K562 (cell line): ENCODE results near the gene KRI1. TPM values are rescaled to one million over a fixed set of nuclear protein-coding genes. Genes with fewer than 3 reads are reported as not detected.

Experiments used
- ATAC-seq: fragments of 200-7000 bp; cut with Tn5 transposase; 3 replicates; pipeline ENCODE4 v1.9.1; 2020; ENCODE audit warnings: moderate library complexity
- BruUV-seq: library from RNA; stranded (reverse); fragments of 400-500 nt; replicated peaks from 2 replicates; lab custom pipeline; 2021; lab: Mats Ljungman, UMichigan
- CTCF ChIA-PET: fragments of 300-600 bp; formaldehyde crosslinking; extraction: SDS; loops from one replicate; lab custom pipeline; 2021; ENCODE audit warnings: low intra/inter-chr PET ratio; lab: Yijun Ruan, JAX
- POLR2A ChIA-PET: fragments of 300-600, 350-650 bp; sonication (Branson Sonifier 250); formaldehyde crosslinking; extraction: SDS; loops from one replicate; lab custom pipeline; 2021; ENCODE audit warnings: antibody characterized with exemption, inconsistent platforms; lab: Yijun Ruan, JAX
- DNase-seq, 4 experiments: peaks; one replicate each; pipeline versions ENCODE4 v3.0.0 to v3.0.0-alpha.2; 2011 to 2018; ENCODE audit warnings: low spot score in 3 of 4, mixed read lengths in 3 of 4; ENCODE audit errors: extremely low read depth in 1 of 4
- FAIRE-seq: peaks from 2 replicates; lab custom pipeline; 2011; peaks lifted over from hg19 to GRCh38; lab: Jason Lieb, UNC
- H2AFZ ChIP-seq: 2 replicates; pipeline ENCODE4 v1.6.0; 2011; ENCODE audit warnings: low read depth, low read length, control low read depth, inconsistent platforms
- H3K27ac ChIP-seq: fragments of 200-600 bp; 3 replicates; pipeline ENCODE4 v1.8.0; 2011; ENCODE audit warnings: low read depth, mild to moderate bottlenecking, control low read depth, inconsistent platforms, low read length, moderate library complexity, mixed read lengths; ENCODE audit errors: extremely low read depth
- H3K27me3 ChIP-seq, 2 experiments: fragments of 300-600 bp in 1 of 2; 2 replicates in 1 of 2; 3 replicates in 1 of 2; pipeline versions ENCODE4 v1.6.0 to v1.8.0; 2011; ENCODE audit warnings: inconsistent platforms in 2 of 2, low read length in 2 of 2, mild to moderate bottlenecking in 1 of 2, mixed read lengths in 1 of 2, moderate library complexity in 1 of 2; ENCODE audit not compliant: control insufficient read depth in 2 of 2, insufficient read depth in 2 of 2
- H3K36me3 ChIP-seq: fragments of 300-600 bp; 3 replicates; pipeline ENCODE4 v1.8.0; 2011; ENCODE audit warnings: mild to moderate bottlenecking, low read length, inconsistent platforms; ENCODE audit not compliant: control insufficient read depth, insufficient read depth
- H3K4me1 ChIP-seq, 2 experiments: fragments of 200-600 bp in 1 of 2; replicated peaks in 1 of 2; 2 replicates in 1 of 2; 3 replicates in 1 of 2; pipeline versions ENCODE4 v1.5.1 to v1.8.0; 2011; ENCODE audit warnings: inconsistent platforms in 2 of 2, low read length in 2 of 2, mild to moderate bottlenecking in 1 of 2, mixed read lengths in 1 of 2, moderate library complexity in 1 of 2; ENCODE audit not compliant: control insufficient read depth in 2 of 2, insufficient read depth in 2 of 2
- H3K4me2 ChIP-seq: 2 replicates; pipeline ENCODE4 v1.6.1; 2011; ENCODE audit warnings: low read length, control low read depth, inconsistent platforms, mixed read lengths; ENCODE audit not compliant: insufficient read depth
- H3K4me3 ChIP-seq: fragments of 200-600 bp; sonication (generic), shearing (Covaris generic); 2 replicates; pipeline ENCODE4 v1.5.1; 2016; ENCODE audit warnings: control low read depth, inconsistent platforms
- H3K79me2 ChIP-seq: fragments of 200-600 bp; 3 replicates; pipeline ENCODE4 v1.8.0; 2011; ENCODE audit warnings: low read length, inconsistent platforms; ENCODE audit not compliant: control insufficient read depth, insufficient read depth
- H3K9ac ChIP-seq, 2 experiments: 2 replicates each; pipeline versions ENCODE4 v1.6.0 to v1.6.1; 2011; ENCODE audit warnings: low read depth in 2 of 2, low read length in 2 of 2, control low read depth in 1 of 2, inconsistent platforms in 1 of 2, mild to moderate bottlenecking in 1 of 2, mixed read lengths in 1 of 2; ENCODE audit not compliant: insufficient read depth in 1 of 2
- H3K9me1 ChIP-seq: one replicate; pipeline ENCODE4 v1.6.0; 2011; ENCODE audit warnings: inconsistent platforms, mild to moderate bottlenecking, low read length, moderate library complexity; ENCODE audit not compliant: control insufficient read depth, insufficient read depth
- H3K9me3 ChIP-seq: replicated peaks from 2 replicates; pipeline ENCODE4 v1.5.1; 2011; ENCODE audit warnings: low read depth, low read length, inconsistent platforms; ENCODE audit not compliant: control insufficient read depth, insufficient read depth
- H4K20me1 ChIP-seq: replicated peaks from 2 replicates; pipeline ENCODE4 v1.6.1; 2011; ENCODE audit warnings: low read length, inconsistent platforms, mixed read lengths; ENCODE audit not compliant: control insufficient read depth, insufficient read depth
- BCOR ChIP-seq: fragments of 450-650 bp; IDR thresholded peaks from 2 replicates; pipeline ENCODE4 v1.6.1; 2016
- CREB1 ChIP-seq, 2 experiments: sonication (generic) in 1 of 2; formaldehyde crosslinking in 1 of 2; IDR thresholded peaks; 2 replicates each; pipeline versions ENCODE4 v1.6.1 to v1.8.0; 2012 to 2022; ENCODE audit warnings: inconsistent platforms in 1 of 2, mild to moderate bottlenecking in 1 of 2, missing genetic modification reagents in 1 of 2, moderate library complexity in 1 of 2
- CREBBP ChIP-seq: IDR thresholded peaks from one replicate; pipeline ENCODE4 v1.6.1; 2012; ENCODE audit warnings: low read depth, mild to moderate bottlenecking, control low read depth, inconsistent platforms, low read length
- CTCF ChIP-seq, 3 experiments: IDR thresholded peaks in 2 of 3; conservative IDR thresholded peaks in 1 of 3; 2 replicates each; pipeline ENCODE4 v1.5.1; 2011 to 2012; ENCODE audit warnings: low read length in 3 of 3, mild to moderate bottlenecking in 3 of 3, control low read depth in 2 of 3, improper control_type of control experiment in 1 of 3, inconsistent platforms in 1 of 3, low read depth in 1 of 3, mixed read lengths in 1 of 3, moderate library complexity in 1 of 3; ENCODE audit not compliant: insufficient read depth in 2 of 3
- CXXC5 ChIP-seq: fragments of 250-450 bp; sonication (Bioruptor Pico); IDR thresholded peaks from 2 replicates; pipeline ENCODE4 v1.8.0; 2022; ENCODE audit warnings: inconsistent platforms, mild to moderate bottlenecking, moderate library complexity
- DEAF1 ChIP-seq: fragments of 450-650 bp; formaldehyde crosslinking; IDR thresholded peaks from 2 replicates; pipeline ENCODE4 v1.4.0; 2020; ENCODE audit warnings: mild to moderate bottlenecking, moderate library complexity
- HOXB6 ChIP-seq: fragments of 250-450 bp; sonication (Bioruptor Pico); IDR thresholded peaks from 2 replicates; pipeline ENCODE4 v1.5.1; 2022; ENCODE audit warnings: mild to moderate bottlenecking, borderline replicate concordance
- KLF1 ChIP-seq: fragments of 450-650 bp; IDR thresholded peaks from 2 replicates; pipeline ENCODE4 v1.6.1; 2016; ENCODE audit warnings: missing genetic modification characterization, missing compliant biosample characterization
- POLR2G ChIP-seq: fragments of 200-400 bp; formaldehyde crosslinking; IDR thresholded peaks from 2 replicates; pipeline ENCODE4 v1.6.1; 2017; ENCODE audit warnings: low read depth, mild to moderate bottlenecking, antibody characterized with exemption, low read length, moderate library complexity
- RBFOX2 ChIP-seq: fragments of 200-400 bp; formaldehyde crosslinking; IDR thresholded peaks from 2 replicates; pipeline ENCODE4 v1.6.1; 2017; ENCODE audit warnings: low read depth, mild to moderate bottlenecking, low read length, moderate library complexity
- RBM15 ChIP-seq: fragments of 200-400 bp; formaldehyde crosslinking; IDR thresholded peaks from 2 replicates; pipeline ENCODE4 v1.6.1; 2018; ENCODE audit warnings: mild to moderate bottlenecking, low read length, moderate library complexity; ENCODE audit not compliant: insufficient read depth
- RBM22 ChIP-seq: fragments of 200-400 bp; formaldehyde crosslinking; IDR thresholded peaks from 2 replicates; pipeline ENCODE4 v1.6.1; 2018; ENCODE audit warnings: low read length, low read depth; ENCODE audit not compliant: poor library complexity, severe bottlenecking
- RBM25 ChIP-seq: fragments of 200-400 bp; formaldehyde crosslinking; IDR thresholded peaks from 2 replicates; pipeline ENCODE4 v1.6.1; 2018; ENCODE audit warnings: low read length, low read depth, moderate library complexity; ENCODE audit not compliant: severe bottlenecking
- RBM39 ChIP-seq: fragments of 200-400 bp; formaldehyde crosslinking; optimal IDR thresholded peaks from 2 replicates; pipeline ENCODE3; 2018; ENCODE audit warnings: low read depth, low read length
- SIN3B ChIP-seq: fragments of 450-650 bp; IDR thresholded peaks from 2 replicates; pipeline ENCODE4 v1.6.1; 2017; ENCODE audit warnings: low read depth, mild to moderate bottlenecking, moderate library complexity
- ZFP36 ChIP-seq: fragments of 150-350 bp; IDR thresholded peaks from 2 replicates; pipeline ENCODE4 v1.6.1; 2018; ENCODE audit warnings: low read length, low read depth; ENCODE audit not compliant: partially characterized antibody
- ZNF263 ChIP-seq: sonication (generic); formaldehyde crosslinking; IDR thresholded peaks from 2 replicates; pipeline ENCODE4 v1.8.0; 2022; ENCODE audit warnings: mild to moderate bottlenecking, missing genetic modification reagents, borderline replicate concordance
- ZNF431 ChIP-seq: sonication (generic); formaldehyde crosslinking; IDR thresholded peaks from 2 replicates; pipeline ENCODE4 v1.8.0; 2022; ENCODE audit warnings: mild to moderate bottlenecking, missing genetic modification reagents
- WGBS: fragments of 100-300 bp; shearing (Covaris generic); methylation state at CpG from one replicate; pipeline ENCODE4 v1.1.6; 2016; ENCODE audit warnings: low coverage, mixed read lengths; ENCODE audit not compliant: insufficient coverage; ENCODE audit errors: missing lambda C conversion rate; 5-methylcytosine and 5-hydroxymethylcytosine counted together
- in situ Hi-C: fragments of 300-500 bp; cut with MboI; formaldehyde crosslinking; loops from 4 replicates; pipeline ENCODE4 v1.15.0; 2018; ENCODE audit warnings: inconsistent platforms, mixed read lengths
- intact Hi-C: fragments of 100-400 bp; cut with micrococcal nuclease; formaldehyde crosslinking; loops from 2 replicates; pipeline ENCODE4 v1.14.2; 2022
- polyA plus RNA-seq, 8 experiments: library from polyadenylated mRNA; depleted of rRNA in 4 of 8; stranded (reverse) in 5 of 8; unstranded in 3 of 8; fragments of >200 nt; fragmentation: Nextera tagmentation in 2 of 8; fragmentation: Illumina TruSeq in 1 of 8; extraction: Ambion mirVana in 2 of 8; extraction: Trizol in 1 of 8; gene quantifications; 2 replicates each; pipeline versions ENCODE4 v1.2.1 to v1.2.3, GENCODE V29; 2011 to 2014; ENCODE audit warnings: inconsistent platforms in 1 of 8, missing spikeins in 1 of 8
- total RNA-seq, 7 experiments: library from RNA; depleted of rRNA in 6 of 7; stranded (reverse); fragments of >200 nt in 6 of 7; fragmentation: Illumina TruSeq in 2 of 7; extraction: Trizol in 2 of 7; gene quantifications; 2 replicates each; pipeline versions ENCODE4 v1.2.1 to v1.2.3, GENCODE V29; 2011 to 2021; ENCODE audit warnings: low replicate concordance in 1 of 7

The KRI1 gene
- total and polyA plus RNA-seq, 9 of the 15 experiments (the other 6 are each of a cell fraction or from before 2014, with no cell fraction given) = 1.1 to 50.7 (median 24.7) TPM

GRCh38 chr19:10554760-10555609 lies 10.8 kb downstream of the KRI1 start:
- DNase-seq = no peak
- WGBS = 82% methylated on average over 24 of the region's 30 CpGs
- in situ Hi-C loops (no loop called here), intact Hi-C loops (no loop called here)
- no peak for TF ChIP-seq CREBBP
- TF ChIP-seq ZFP36 = peak; percentile 54
- no peak for TF ChIP-seq RBM39
- TF ChIP-seq SIN3B = no peak
- TF ChIP-seq RBM22 = peak; percentile 26
- no peak for TF ChIP-seq HOXB6 (CRISPR knock-in tag)
- TF ChIP-seq ZNF263 (CRISPR knock-in tag) = peak; percentile 86
- TF ChIP-seq DEAF1 (CRISPR knock-in tag) = no peak
- TF ChIP-seq CXXC5 (CRISPR knock-in tag) = no peak
- TF ChIP-seq CREB1 (IDR thresholded peaks at IDR 0.05) = no peak
- no peak for TF ChIP-seq CREB1 (CRISPR knock-in tag; IDR thresholded peaks at IDR 0.05)
- no peak for TF ChIP-seq ZNF431 (CRISPR knock-in tag)
- peak; percentile 35 for TF ChIP-seq RBM25
- 0 out of 6 replicates have a peak, but pooled peaks of 1 of the 3 experiments have one; percentile 11 for TF ChIP-seq CTCF (IDR thresholded peaks at IDR 0.05 in 2 of 3, conservative IDR thresholded peaks at IDR 0.05 in 1 of 3; ENCODE audit: insufficient read depth in 2 of 3, low read depth in 1 of 3, low read length in 3 of 3)
- peak; percentile 55 for TF ChIP-seq RBFOX2
- TF ChIP-seq POLR2G = peak; percentile 69
- TF ChIP-seq BCOR = peak; percentile 32; the same call in 1 of the 2 replicates
- TF ChIP-seq KLF1 (tag) = no peak
- TF ChIP-seq RBM15 = no peak
- peaks cover 94% of the 10 kb centered on the region for H3K36me3 ChIP-seq
- no peak overlapping the region for H3K4me2 ChIP-seq
- no peak overlapping the region for H3K9ac ChIP-seq
- FAIRE-seq = no peak
- no peak overlapping the region for H2AFZ ChIP-seq
- H3K4me3 ChIP-seq = no peak overlapping the region
- ChIA-PET POLR2A (interaction anchor here (0.7 to 2.8 kb wide), 8 partner anchors 8 to 54 kb away, joined by 3 to 14 read pairs (median 6); partner anchors contain the start of genes CDKN2D and KRI1), CTCF (interaction anchor here (0.6 kb wide), 1 partner anchor 17 kb away, joined by 3 read pairs; no protein-coding TSS in a partner anchor)
- no peak overlapping the region for H3K27ac ChIP-seq
- H3K9me3 ChIP-seq = peaks cover 3% of the 10 kb centered on the region
- BruUV-seq = no TSS peak
- ATAC-seq = 0 out of 3 replicates have a peak, but pooled peaks have one; percentile 5
- no peaks in the 10 kb centered on the region for H3K27me3 ChIP-seq
- H4K20me1 ChIP-seq = peaks cover 11% of the 10 kb centered on the region
- peaks cover 0 to 26% of the 10 kb centered on the region in 2 experiments; a peak in 2 of 5 replicates for H3K4me1 ChIP-seq
- no peaks in the 10 kb centered on the region; the same call in 2 of the 3 replicates for H3K79me2 ChIP-seq
- no peaks in the 10 kb centered on the region for H3K9me1 ChIP-seq
